GM19463 (cell line): ENCODE data around the gene SMIM30.

Source experiments
- ATAC-seq: cut with Tn5 transposase; IDR thresholded peaks from one replicate; pipeline ENCODE4 v1.9.1; 2021; ENCODE audit warnings: mild to moderate bottlenecking, moderate library complexity; ENCODE audit not compliant: unreplicated experiment

SMIM30 gene

DNA sequence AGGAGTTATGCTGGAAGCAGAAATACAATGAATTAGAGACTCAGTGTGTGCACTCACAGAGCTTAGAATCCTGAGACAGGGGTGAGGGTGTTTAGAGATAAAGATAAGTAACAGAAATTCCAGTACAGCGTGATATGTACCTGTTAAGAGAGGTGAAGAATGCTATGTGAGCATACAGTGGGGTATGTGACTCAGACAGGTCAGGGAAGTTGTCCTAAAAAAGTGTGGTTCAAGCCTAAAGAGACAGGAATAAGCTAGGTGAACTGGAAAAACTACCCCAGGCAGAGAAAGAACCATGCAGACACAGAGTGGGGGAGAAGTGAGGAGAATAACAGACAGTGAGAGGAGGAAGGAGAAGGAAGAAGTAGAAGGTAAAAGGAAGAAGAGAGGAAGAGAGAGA lies 8.6 kb downstream of the SMIM30 start:
- ATAC-seq: no peak

DNA sequence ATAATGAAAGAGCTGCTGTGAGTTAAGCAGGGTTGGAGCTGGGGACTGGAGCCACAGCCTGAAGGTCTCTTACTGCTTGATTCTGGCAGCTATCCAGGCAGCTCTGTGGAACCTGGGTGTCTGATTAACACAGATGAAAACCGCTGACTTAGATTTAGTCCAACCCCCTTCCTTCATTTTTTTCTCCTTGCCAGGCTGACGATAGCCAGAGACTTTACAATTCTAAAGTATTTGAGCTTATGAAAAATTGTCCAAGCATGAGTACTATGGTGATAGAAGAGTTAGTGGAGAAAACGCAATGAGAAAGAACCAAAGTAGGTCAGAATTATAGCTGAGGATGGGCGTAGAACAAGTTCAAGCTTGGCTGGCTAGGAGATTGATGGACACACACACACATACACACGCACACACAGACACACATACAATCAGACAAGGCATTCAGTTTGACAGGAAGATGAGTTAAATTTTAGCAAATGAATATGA lies 18.2 kb downstream of the SMIM30 start:
- no peak for ATAC-seq

DNA sequence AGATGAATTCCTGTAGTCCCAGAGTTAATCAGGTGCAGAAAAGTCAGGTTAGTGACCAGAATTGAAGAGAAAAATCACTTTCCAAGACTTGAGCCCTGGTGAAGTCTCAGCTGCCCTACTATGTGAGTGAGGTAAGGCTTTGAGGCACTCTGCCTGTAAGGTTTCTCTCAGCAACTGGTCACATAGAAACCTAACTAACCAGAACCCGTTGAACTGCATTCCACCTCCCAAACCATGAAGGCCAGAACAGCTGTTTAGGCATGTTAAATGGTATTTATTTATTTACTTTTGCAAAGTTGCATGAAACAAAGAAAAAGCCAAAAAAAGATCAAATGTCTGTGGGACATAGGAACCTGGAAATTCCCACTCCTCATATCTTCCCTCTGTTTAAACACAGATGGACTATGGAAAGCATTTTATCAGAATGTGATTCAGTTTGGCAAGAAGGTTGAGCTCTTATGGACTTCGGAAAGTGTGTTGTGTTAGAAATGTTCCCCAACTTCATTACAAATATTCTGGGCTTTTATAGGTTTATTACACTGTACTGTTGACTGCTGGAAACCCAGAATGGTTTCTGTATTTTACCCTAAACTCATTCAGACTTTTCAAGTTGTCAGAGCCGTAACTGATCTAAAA lies 19.0 kb downstream of the SMIM30 start:
- no peak for ATAC-seq

DNA sequence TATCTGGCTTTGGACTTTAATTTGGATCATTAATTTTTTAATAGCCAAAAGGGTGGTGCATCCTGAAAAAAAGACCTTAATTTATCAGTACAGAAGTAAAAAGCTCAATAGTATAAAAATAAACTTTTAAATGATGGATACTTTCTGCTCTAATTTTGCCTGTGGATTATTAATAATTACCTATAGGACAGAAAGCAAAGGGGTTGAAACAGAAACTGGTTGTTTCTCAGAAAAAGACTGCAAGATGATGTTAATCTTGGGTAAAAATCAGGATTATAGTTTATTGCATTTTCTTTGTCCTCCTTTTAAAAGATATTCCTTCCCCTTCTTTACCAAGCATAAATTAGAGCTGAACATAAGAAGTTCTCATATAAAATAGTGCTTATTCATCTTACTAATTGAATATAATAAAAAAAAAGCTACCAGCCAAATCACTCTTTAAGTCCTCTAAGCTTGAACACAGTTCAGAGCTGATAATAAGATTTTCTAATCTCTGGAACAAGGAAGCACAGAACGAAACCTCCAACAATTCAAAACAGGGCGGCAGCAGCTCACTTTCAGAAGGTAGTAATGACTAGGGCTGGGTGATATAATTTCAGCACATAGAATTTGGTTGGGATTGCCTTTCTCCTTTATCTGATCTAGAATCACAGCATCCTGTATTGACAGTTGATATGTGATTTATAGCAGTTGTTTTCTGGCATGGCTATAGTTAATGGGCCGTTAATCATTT lies 23.7 kb downstream of the SMIM30 start:
- no peak for ATAC-seq

DNA sequence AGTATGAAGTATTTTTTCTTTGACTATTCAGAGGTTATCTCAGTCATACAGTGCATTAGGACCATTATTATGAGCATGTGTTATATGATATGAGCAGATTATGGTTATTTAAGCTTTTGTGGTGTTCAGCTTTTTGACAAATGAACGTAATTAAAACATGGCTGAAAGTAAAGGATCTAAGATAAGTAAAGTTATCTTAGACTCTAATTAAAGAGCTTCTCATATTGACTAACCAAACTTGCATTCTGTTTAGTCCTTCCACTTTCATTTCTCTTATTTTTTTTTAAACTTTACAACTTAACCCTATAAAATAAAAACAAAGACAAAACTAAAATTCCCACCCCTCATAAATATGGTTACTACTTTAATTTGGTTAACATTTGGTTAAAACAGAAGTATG lies 24.8 kb downstream of the SMIM30 start:
- no peak for ATAC-seq

DNA sequence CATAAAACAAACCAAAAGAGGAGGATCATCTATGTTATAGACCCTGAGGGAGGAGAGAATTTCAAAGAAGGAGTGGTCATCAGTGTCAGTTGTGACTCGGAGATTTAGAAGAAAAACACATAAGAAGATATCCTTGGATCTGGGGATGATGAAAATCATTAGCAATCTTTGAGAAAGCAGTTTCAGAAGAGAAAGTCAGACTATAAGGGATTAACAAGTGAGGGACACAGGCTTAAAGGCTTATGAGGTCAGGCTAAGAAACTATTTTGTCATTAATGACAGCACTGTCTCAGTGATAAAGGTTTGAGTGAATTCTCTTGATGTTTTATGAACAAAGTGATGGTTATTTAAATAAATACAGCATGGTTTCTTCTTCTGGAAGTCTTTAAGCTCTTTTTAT lies 25.6 kb downstream of the SMIM30 start:
- no peak for ATAC-seq

DNA sequence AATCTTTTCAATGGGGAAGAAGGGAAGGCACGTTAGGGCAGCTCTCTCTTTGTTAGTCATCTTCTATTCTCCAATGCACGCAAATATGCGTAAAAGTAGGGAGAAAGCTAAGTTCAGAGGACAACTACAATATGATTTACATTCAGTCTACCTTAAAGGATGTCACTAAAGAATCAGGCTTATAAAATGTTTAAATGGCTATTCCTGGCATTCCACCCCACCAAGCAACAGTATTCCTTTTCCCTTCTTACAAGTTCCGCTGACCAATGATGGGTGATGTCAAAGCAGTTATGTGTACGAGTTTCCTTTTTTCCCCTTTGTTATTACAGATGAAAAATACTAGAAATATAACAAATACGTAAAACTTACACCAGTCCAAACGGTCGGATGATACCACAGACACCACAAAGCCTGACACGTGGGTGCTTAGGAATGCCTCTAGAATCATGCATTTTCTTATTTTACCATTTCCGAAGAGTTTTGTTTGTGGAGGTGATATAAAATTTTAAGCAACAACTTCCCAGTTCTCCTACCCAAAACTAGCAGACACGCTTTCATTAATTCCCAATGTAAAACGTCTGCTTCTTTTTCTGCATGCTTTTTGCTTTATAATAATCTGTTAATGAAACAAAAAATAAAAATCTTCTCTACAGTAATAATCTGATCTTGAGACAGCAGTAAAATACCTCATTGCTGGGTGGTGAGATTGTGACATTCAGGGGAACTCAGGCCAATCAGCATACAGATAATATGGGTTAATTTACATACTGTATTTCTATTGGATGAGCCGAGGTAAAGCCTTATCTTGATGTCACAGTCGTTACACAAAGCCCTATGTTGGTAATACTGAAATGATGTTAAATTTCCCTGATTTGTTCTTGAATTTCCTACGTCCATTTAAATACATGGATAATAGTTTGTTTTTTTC lies 31.0 kb downstream of the SMIM30 start:
- ATAC-seq: no peak

DNA sequence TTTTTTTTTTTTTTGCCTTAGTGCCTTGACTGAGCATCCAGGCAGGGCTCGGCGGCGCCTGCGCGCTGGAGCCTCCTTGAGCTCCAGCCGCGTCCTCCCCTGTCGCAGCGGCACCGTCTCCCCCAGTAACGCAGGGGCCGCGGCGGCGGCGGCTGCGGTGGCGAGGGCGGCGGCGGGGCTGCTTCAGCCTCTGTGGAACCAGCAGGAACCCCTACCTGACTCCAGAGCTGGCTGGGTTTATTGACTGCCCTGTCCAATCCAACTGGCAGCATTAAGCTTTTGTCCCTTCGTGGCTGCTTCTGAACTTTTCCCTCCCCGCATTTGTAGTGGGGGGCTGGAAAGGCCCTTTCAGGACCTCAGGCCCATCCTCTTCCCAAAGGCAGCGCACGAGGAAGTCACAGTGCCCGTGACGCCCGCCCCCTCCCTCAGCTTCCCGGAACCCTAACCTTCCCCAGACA lies 31.9 kb downstream of the SMIM30 start, which contains the start of gene GPR85:
TSS of gene GPR85 (minus strand) at position 397 of the 458 bp plus-strand sequence. CDS start 2,106 bp downstream, outside the sequence.
- peak; percentile 82 for ATAC-seq

DNA sequence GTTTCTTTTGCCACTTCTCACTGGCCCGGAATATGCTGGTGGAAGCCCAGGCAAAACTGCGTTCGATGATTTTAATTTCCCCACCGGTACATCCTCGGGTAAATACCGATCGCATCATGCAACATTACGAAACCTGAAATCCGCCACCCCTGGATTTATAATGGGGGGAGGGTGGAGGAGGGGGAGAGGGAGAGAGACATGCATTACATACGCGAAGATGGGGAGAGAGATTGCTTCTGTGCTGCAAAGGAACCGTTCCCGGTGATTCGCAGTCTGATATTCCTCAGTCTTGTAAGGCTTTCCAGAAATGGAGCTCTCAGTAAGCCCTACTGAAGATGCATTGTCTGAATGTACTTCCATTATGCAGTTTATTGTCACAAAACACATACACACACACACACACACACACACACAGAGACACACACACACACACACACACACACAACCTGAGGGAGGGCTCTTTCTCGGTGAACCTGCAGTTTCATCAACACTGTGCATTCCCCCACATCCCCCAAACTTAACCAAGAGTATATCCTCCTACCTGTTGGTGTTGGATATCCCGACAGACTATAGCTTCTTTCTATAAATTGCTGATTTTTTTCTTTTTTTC lies 32.5 kb downstream of the SMIM30 start:
- no peak for ATAC-seq

DNA sequence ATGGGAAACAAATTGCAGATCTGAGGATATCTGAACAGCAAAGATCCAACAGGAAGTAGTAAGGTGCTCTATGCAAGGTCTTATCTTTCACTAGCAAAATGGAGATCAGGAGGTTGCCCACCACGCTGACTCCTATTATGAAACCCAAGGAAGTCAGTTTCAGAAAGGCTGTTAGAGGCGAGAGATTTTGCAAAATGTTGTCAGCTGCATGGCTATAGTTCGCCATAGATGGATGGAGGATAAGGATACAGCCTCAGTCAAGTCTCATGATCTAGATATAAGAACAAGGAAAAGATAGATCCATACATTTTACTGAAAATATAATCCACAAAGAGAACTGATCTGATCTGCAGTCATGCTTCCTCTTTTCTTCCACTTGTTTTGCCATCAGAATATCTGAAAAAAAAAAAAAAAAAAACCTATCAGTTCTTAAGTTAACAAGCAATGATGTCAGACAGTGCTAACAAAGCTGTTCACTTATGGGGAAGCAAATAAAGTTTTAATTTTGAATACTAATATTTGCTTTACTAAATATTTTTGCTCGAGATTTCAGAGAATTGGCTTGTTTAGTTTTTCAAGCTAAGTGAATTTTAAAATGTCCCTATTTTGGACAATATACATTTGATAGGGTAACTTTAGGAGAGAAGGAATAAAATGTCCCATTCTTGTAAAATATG lies 33.7 kb downstream of the SMIM30 start:
- no peak for ATAC-seq

DNA sequence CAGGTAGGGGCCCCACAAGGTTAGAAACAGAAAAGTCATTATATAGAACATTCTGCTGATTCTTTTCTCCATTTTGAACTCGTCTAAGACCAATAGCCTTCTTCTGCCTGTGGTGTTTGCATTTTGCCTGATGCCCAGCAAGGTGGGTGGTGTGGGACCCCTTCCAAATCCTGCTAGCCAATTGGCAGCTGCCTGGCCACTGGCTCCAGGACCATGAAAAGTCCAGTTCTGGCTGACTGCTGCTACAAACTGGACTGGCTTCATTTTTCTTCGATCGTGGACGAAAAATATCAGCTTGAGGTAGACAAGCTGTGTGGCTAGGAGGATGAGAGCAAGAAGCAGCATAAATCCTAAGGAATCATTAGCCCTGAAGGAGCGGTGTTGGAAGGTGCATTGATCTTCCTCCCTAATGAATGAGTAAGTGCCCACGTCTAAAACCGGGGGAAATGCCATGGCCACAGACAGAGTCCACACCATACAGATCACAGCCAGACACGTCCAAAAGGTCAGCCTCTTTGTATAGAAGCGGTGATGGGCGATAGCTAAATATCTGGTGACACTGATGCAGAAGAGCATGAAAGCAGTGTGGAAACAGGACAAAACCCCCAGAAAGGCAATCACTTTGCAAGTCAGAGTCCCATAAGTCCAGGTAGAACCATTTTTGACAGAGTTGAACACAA lies 34.4 kb downstream of the SMIM30 start:
- ATAC-seq: no peak

DNA sequence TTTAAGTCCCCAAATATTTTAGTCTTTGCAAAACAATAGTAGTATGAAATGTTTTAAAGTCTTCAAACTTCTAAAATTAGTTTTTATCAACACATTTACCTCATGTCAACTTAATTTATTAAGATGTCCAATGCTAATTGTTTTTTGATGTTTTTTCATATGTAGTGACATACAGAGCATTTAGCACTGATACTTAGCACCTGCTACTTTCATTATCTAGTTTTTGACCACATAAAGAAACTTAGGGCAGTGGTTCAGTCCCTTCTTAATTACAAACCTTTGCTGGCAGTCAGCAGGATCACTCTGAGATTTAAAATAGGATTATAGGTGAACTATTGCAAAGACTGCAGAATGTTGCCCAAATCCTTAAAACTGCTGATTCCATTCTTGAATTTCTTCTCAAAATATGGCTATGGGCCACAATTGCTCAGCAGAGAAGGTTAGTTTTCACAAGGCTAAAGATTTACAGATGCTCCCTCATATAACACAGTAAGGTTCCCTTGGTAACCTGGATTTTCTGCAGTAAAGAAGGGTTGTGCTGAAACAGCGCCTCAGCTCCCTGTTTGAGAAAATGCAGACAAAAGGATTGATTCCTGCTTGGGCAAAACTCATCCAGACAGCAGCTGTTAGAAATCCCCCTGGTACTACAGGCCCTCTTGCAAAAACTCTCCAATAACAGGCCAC lies 35.1 kb downstream of the SMIM30 start:
- ATAC-seq: peak; percentile 49

DNA sequence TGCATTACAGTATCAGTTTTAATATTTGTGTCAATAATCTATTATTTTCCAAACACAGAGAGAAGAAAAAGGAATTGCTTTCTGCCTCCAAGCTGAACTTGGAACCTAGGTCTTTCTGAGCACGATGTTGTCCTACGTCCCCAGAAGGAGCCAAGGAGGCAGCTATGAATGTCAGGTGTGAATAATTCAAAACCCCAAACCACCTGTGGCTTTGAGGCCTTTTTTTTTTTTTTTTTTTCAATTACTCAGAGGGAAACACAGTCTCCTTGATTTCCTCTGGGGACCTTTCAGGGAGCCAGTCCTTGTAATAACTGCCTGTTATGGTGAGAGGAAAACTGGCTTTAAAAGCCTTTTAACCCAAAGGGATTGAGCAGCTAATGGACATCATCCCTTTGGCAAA lies 40.0 kb downstream of the SMIM30 start:
- no peak for ATAC-seq

DNA sequence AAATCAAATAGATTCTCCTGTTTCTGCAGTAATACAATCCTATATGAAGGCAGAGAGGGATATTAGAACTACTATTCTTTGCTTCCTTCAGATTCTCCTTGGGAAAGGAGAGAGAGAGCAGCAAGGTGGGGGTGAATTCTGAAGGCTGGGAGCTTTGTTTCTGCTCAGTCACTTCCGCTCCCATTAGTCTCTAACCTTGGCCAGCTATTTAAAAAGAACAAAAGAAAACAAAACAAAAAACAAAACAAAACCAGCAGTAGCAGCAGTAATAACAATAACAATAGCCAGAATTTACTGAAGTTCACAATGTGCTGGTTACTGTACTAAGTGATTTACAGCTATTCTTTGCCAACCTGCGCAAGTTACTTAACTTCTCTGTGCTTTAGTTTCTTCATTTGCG lies 41.7 kb downstream of the SMIM30 start:
- no peak for ATAC-seq

DNA sequence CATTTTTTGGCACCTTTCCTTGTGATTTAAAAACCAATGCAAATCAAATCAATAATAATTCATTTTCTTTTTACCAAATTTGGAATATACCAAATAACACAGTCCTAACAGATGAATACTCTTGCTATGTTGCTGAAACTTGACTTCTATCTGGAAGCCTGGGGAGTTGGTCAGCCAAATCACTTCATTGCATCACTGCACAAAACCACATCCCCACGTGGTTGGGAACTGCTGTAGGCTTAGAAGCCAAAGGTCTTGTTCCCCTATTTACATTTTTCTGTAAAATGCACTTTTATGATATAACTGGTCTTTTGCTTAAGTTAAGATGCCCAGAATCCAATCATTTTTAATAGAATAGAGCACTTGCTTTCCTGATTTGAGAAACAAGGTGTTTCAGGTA lies 46.9 kb downstream of the SMIM30 start:
- peak; percentile 57 for ATAC-seq
